HG02840 (cell line): ENCODE data around the gene TCF12.
"Not testable (repeated sequence)": the region's sequence is repeated elsewhere in the genome, so short reads cannot be mapped to it uniquely, and the experiment has no call there.

Experiments
- ATAC-seq: cut with Tn5 transposase; IDR thresholded peaks from one replicate; pipeline ENCODE4 v1.9.1; 2021; ENCODE audit warnings: mild to moderate bottlenecking, moderate library complexity, moderate number of reproducible peaks; ENCODE audit not compliant: unreplicated experiment, low FRiP score

TCF12 gene

GRCh38 chr15:56913670-56914069 lies 4.8 kb upstream of the TCF12 start:
- no peak for ATAC-seq

- ATAC-seq = no peak
Measured at GRCh38 chr15:56915888-56916287, 2.6 kb upstream of the TCF12 start.

GRCh38 chr15:56916825-56917477 lies 1.5 kb upstream of the TCF12 start:
- no peak for ATAC-seq

GRCh38 chr15:56917652-56918045 lies 795 bp upstream of the TCF12 start:
- ATAC-seq = no peak

GRCh38 chr15:56919031-56919608 lies 676 bp downstream of the TCF12 start:
- ATAC-seq = peak; percentile 24

GRCh38 chr15:56919609-56920366 lies 1.3 kb downstream of the TCF12 start:
- peak; percentile 20 for ATAC-seq

- no peak for ATAC-seq
Measured at GRCh38 chr15:56920367-56920627, 1.9 kb downstream of the TCF12 start.

GRCh38 chr15:56923174-56923591 lies 4.7 kb downstream of the TCF12 start:
- no peak for ATAC-seq

- ATAC-seq = no peak
Measured at GRCh38 chr15:56927816-56928215, 9.4 kb downstream of the TCF12 start.

- ATAC-seq = no peak
Measured at GRCh38 chr15:56929399-56929798, 11.0 kb downstream of the TCF12 start.

- no peak for ATAC-seq
Measured at GRCh38 chr15:56929933-56930332, 11.5 kb downstream of the TCF12 start.

- no peak for ATAC-seq
Measured at GRCh38 chr15:56930669-56931313, 12.3 kb downstream of the TCF12 start.

- ATAC-seq = no peak
Measured at GRCh38 chr15:56931639-56932508, 13.4 kb downstream of the TCF12 start.

- not testable (repeated sequence) for ATAC-seq
Measured at GRCh38 chr15:56932509-56932868, 14.0 kb downstream of the TCF12 start.

- no peak for ATAC-seq
Measured at GRCh38 chr15:56933410-56933809, 15.0 kb downstream of the TCF12 start.

- no peak for ATAC-seq
Measured at GRCh38 chr15:56933811-56934210, 15.4 kb downstream of the TCF12 start.

GRCh38 chr15:56934269-56934668 lies 15.8 kb downstream of the TCF12 start:
- ATAC-seq = no peak

GRCh38 chr15:56936929-56937328 lies 18.5 kb downstream of the TCF12 start:
- no peak for ATAC-seq

GRCh38 chr15:56939257-56939656 lies 20.8 kb downstream of the TCF12 start:
- no peak for ATAC-seq

- no peak for ATAC-seq
Measured at GRCh38 chr15:56940388-56940787, 21.9 kb downstream of the TCF12 start.

- no peak for ATAC-seq
Measured at GRCh38 chr15:56942118-56942517, 23.7 kb downstream of the TCF12 start.
